IMR-90 (cell line): ENCODE results near the gene HSD17B14. TPM values are rescaled to one million over a fixed set of nuclear protein-coding genes. Genes with fewer than 3 reads are reported as not detected.

Experiments used
- ATAC-seq: fragments of 200-7000 bp; cut with Tn5 transposase; 2 replicates; pipeline ENCODE4 v1.9.1; 2020; ENCODE audit warnings: low read depth, mild to moderate bottlenecking, moderate library complexity
- BruUV-seq: library from RNA; stranded (reverse); fragments of 400-500 nt; replicated peaks from 2 replicates; lab custom pipeline; 2021; lab: Mats Ljungman, UMichigan
- CTCF ChIA-PET: fragments of 300-600 bp; formaldehyde crosslinking; extraction: SDS; loops from one replicate; lab custom pipeline; 2021; ENCODE audit warnings: antibody characterized with exemption; lab: Yijun Ruan, JAX
- POLR2A ChIA-PET: fragments of 300-600 bp; sonication (Branson Sonifier 250); formaldehyde crosslinking; loops from one replicate; lab custom pipeline; 2022; ENCODE audit warnings: antibody characterized with exemption; ENCODE audit not compliant: unreplicated experiment; lab: Charles Lee
- DNase-seq: peaks from one replicate; pipeline ENCODE4 v3.0.0; 2013
- H2AFZ ChIP-seq: replicated peaks from 2 replicates; pipeline ENCODE3; 2013; ENCODE audit warnings: low read length, mild to moderate bottlenecking; ENCODE audit not compliant: poor library complexity
- H2AK5ac ChIP-seq: 2 replicates; pipeline ENCODE4 v1.6.1; 2013; ENCODE audit warnings: low read depth, low read length, inconsistent platforms
- H2AK9ac ChIP-seq: replicated peaks from 2 replicates; pipeline ENCODE3; 2013; ENCODE audit warnings: mild to moderate bottlenecking, low read depth, low read length, moderate library complexity; ENCODE audit not compliant: poor library complexity
- H2BK120ac ChIP-seq: 2 replicates; pipeline ENCODE4 v1.6.1; 2013; ENCODE audit warnings: low read depth, low read length, inconsistent platforms
- H2BK15ac ChIP-seq: 3 replicates; pipeline ENCODE4 v1.6.1; 2013; ENCODE audit warnings: low read depth, low read length, inconsistent platforms
- H2BK20ac ChIP-seq: 2 replicates; pipeline ENCODE4 v1.6.1; 2013; ENCODE audit warnings: low read depth, mild to moderate bottlenecking, inconsistent platforms, low read length, moderate library complexity
- H2BK5ac ChIP-seq: 2 replicates; pipeline ENCODE4 v1.6.1; 2013; ENCODE audit warnings: mild to moderate bottlenecking, low read depth, low read length, inconsistent platforms; ENCODE audit not compliant: poor library complexity, severe bottlenecking
- H3K14ac ChIP-seq: replicated peaks from 2 replicates; pipeline ENCODE4 v1.6.1; 2013; ENCODE audit warnings: low read depth, low read length, inconsistent platforms
- H3K18ac ChIP-seq: 2 replicates; pipeline ENCODE4 v1.6.1; 2013; ENCODE audit warnings: low read depth, low read length, control low read depth
- H3K23ac ChIP-seq: 2 replicates; pipeline ENCODE4 v1.6.1; 2013; ENCODE audit warnings: low read depth, low read length, inconsistent platforms
- H3K27ac ChIP-seq: 2 replicates; pipeline ENCODE4 v1.5.1; 2013; ENCODE audit warnings: mild to moderate bottlenecking, control low read depth, low read length; ENCODE audit not compliant: insufficient read depth
- H3K27me3 ChIP-seq: 2 replicates; pipeline ENCODE4 v1.6.1; 2013; ENCODE audit warnings: low read length; ENCODE audit not compliant: control insufficient read depth, insufficient read depth
- H3K36me3 ChIP-seq: 2 replicates; pipeline ENCODE4 v1.6.1; 2013; ENCODE audit warnings: low read length, mixed read lengths; ENCODE audit not compliant: control insufficient read depth, insufficient read depth
- H3K4ac ChIP-seq: 2 replicates; pipeline ENCODE4 v1.6.1; 2013; ENCODE audit warnings: low read depth, low read length, inconsistent platforms
- H3K4me1 ChIP-seq: 2 replicates; pipeline ENCODE4 v1.6.1; 2013; ENCODE audit warnings: low read length, mixed read lengths; ENCODE audit not compliant: control insufficient read depth, insufficient read depth
- H3K4me2 ChIP-seq: 2 replicates; pipeline ENCODE4 v1.6.1; 2013; ENCODE audit warnings: low read depth, mild to moderate bottlenecking, control low read depth, low read length, moderate library complexity
- H3K4me3 ChIP-seq: 2 replicates; pipeline ENCODE4 v1.5.1; 2013; ENCODE audit warnings: low read depth, mild to moderate bottlenecking, control low read depth, low read length, moderate library complexity; ENCODE audit not compliant: insufficient read depth
- H3K56ac ChIP-seq: 2 replicates; pipeline ENCODE4 v1.6.1; 2013; ENCODE audit warnings: low read length, inconsistent platforms; ENCODE audit not compliant: insufficient read depth; ENCODE audit errors: extremely low read depth
- H3K79me1 ChIP-seq, 2 experiments: 2 replicates each; pipeline ENCODE4 v1.6.1; 2013; ENCODE audit warnings: low read length in 2 of 2, inconsistent platforms in 1 of 2, low read depth in 1 of 2
- H3K9ac ChIP-seq: 2 replicates; pipeline ENCODE4 v1.6.1; 2013; ENCODE audit warnings: low read depth, low read length, control low read depth
- H3K9me1 ChIP-seq: 2 replicates; pipeline ENCODE4 v1.6.1; 2013; ENCODE audit warnings: low read length, inconsistent platforms; ENCODE audit not compliant: insufficient read depth
- H3K9me3 ChIP-seq: 2 replicates; pipeline ENCODE4 v1.6.1; 2013; ENCODE audit warnings: low read length; ENCODE audit not compliant: control insufficient read depth, insufficient read depth
- H4K20me1 ChIP-seq: 2 replicates; pipeline ENCODE4 v1.6.1; 2013; ENCODE audit warnings: low read length, inconsistent platforms; ENCODE audit not compliant: insufficient read depth
- H4K5ac ChIP-seq: 2 replicates; pipeline ENCODE4 v1.6.1; 2013; ENCODE audit warnings: mild to moderate bottlenecking, low read depth, low read length, control low read depth
- H4K8ac ChIP-seq, 2 experiments: 2 replicates each; pipeline ENCODE4 v1.6.1; 2013; ENCODE audit warnings: low read depth in 2 of 2, low read length in 2 of 2, control low read depth in 1 of 2, inconsistent platforms in 1 of 2
- H4K91ac ChIP-seq: 2 replicates; pipeline ENCODE4 v1.6.1; 2013; ENCODE audit warnings: low read depth, low read length, inconsistent platforms; ENCODE audit not compliant: insufficient read depth
- BHLHE40 ChIP-seq: fragments of 150-350 bp; IDR thresholded peaks from 2 replicates; pipeline ENCODE4 v1.6.1; 2016; ENCODE audit warnings: mild to moderate bottlenecking, low read depth, low read length
- CHD1 ChIP-seq: IDR thresholded peaks from 2 replicates; pipeline ENCODE4 v1.6.1; 2012; ENCODE audit warnings: low read depth, low read length, improper control_type of control experiment
- FOS ChIP-seq: fragments of 150-350 bp; IDR thresholded peaks from 2 replicates; pipeline ENCODE4 v1.6.1; 2016; ENCODE audit warnings: low read depth, low read length
- MAZ ChIP-seq: IDR thresholded peaks from 2 replicates; pipeline ENCODE4 v1.6.1; 2012; ENCODE audit warnings: low read depth, mild to moderate bottlenecking, low read length, improper control_type of control experiment, moderate library complexity, borderline replicate concordance
- MXI1 ChIP-seq: IDR thresholded peaks from 2 replicates; pipeline ENCODE4 v1.6.1; 2012; ENCODE audit warnings: low read depth, mild to moderate bottlenecking, low read length, moderate library complexity, borderline replicate concordance
- NFE2L2 ChIP-seq: fragments of 150-350 bp; IDR thresholded peaks from 2 replicates; pipeline ENCODE4 v1.6.1; 2016; ENCODE audit warnings: low read depth, mild to moderate bottlenecking, low read length
- RCOR1 ChIP-seq: IDR thresholded peaks from 2 replicates; pipeline ENCODE4 v1.6.1; 2012; ENCODE audit warnings: mild to moderate bottlenecking, low read length, improper control_type of control experiment; ENCODE audit not compliant: insufficient replicate concordance
- RFX5 ChIP-seq: IDR thresholded peaks from 2 replicates; pipeline ENCODE4 v1.8.0; 2012; ENCODE audit warnings: low read depth, mild to moderate bottlenecking, low read length, moderate library complexity
- WGBS, 2 experiments: methylation state at CpG; one replicate each; pipeline versions ENCODE4 v1.1.5 to v1.1.7; 2013; ENCODE audit warnings: missing lambda C conversion rate in 2 of 2; ENCODE audit not compliant: insufficient read length in 1 of 2; ENCODE audit errors: extremely low coverage in 2 of 2; 5-methylcytosine and 5-hydroxymethylcytosine counted together
- dilution Hi-C: fragments of 300-500 bp; cut with HindIII; formaldehyde crosslinking; loops from one replicate; pipeline ENCODE4 v1.14.3; 2018; ENCODE audit warnings: low sequenced_read_pairs; ENCODE audit not compliant: unreplicated experiment
- in situ Hi-C: fragments of 300-500 bp; cut with MboI; formaldehyde crosslinking; loops from 3 replicates; pipeline ENCODE4 v1.14.3; 2019; ENCODE audit warnings: low sequenced_read_pairs, inconsistent platforms, mixed read lengths
- intact Hi-C: fragments of 100-400 bp; cut with micrococcal nuclease; formaldehyde crosslinking; loops from 2 replicates; pipeline ENCODE4 v1.10.0; 2022
- polyA plus RNA-seq, 3 experiments: library from polyadenylated mRNA; depleted of rRNA; stranded (reverse); fragments of >200 nt; gene quantifications; 2 replicates each; pipeline ENCODE4 v1.2.3, GENCODE V29; 2012; ENCODE audit warnings: low replicate concordance in 1 of 3
- total RNA-seq: library from RNA; depleted of rRNA; stranded (reverse); fragments of >200 nt; gene quantifications from 2 replicates; pipeline ENCODE4 v1.2.3, GENCODE V29; 2012
- TF ChIP-seq, protein P1 (sequence below): conservative IDR thresholded peaks from 2 replicates; pipeline ENCODE4 v1.5.1; 2012; ENCODE audit warnings: mild to moderate bottlenecking, low read depth, low read length, improper control_type of control experiment

HSD17B14 gene
- total and polyA plus RNA-seq, 2 of the 4 experiments (the other 2 are of a cell fraction), result 0.54 to 4.5 TPM

GRCh38 chr19:48830965-48831364 lies 5.3 kb downstream of the HSD17B14 start:
- Histone ChIP-seq H3K9ac (no peak overlapping the region), H3K9me1 (no peaks in the 10 kb centered on the region), H2BK20ac (no peak overlapping the region), H3K27ac (no peak overlapping the region), H4K91ac (no peak overlapping the region), H3K23ac (no peak overlapping the region), H3K9me3 (no peaks in the 10 kb centered on the region), H3K14ac (no peak overlapping the region), H2AK5ac (no peak overlapping the region), H2AK9ac (no peak overlapping the region), H2BK120ac (no peak overlapping the region), H3K4me2 (no peak overlapping the region), H3K4me3 (no peak overlapping the region), H3K79me1 (0 out of 4 replicates have a peak, but pooled peaks cover 0 to 3% of the 10 kb centered on the region in 2 experiments), H3K4me1 (peaks cover 2% of the 10 kb centered on the region), H3K36me3 (peaks cover 15% of the 10 kb centered on the region), H3K18ac (no peak overlapping the region), H3K27me3 (no peaks in the 10 kb centered on the region), H3K4ac (no peak overlapping the region), H4K20me1 (no peaks in the 10 kb centered on the region), H3K56ac (no peak overlapping the region), H2BK15ac (no peak overlapping the region), H4K5ac (no peak overlapping the region), H2AFZ (no peak overlapping the region), H4K8ac (no peak overlapping the region), H2BK5ac (no peak overlapping the region)
- no peak for DNase-seq
- BruUV-seq, result no TSS peak
- CTCF ChIA-PET, result interaction anchor here (1.2 kb wide), 1 partner anchor 43 kb away, joined by 3 read pairs; no protein-coding TSS in a partner anchor
- dilution Hi-C loops, result no loop called here
- POLR2A ChIA-PET, result no interaction called here
- in situ Hi-C loops, result loop anchor here (10.0 kb wide), 1 partner anchor 186 kb away; the partner anchor contains the start of gene CA11
- intact Hi-C loops, result no loop called here
- WGBS, 2 experiments, result 86% methylated on average over 1 of the region's 4 CpGs; no CpG with 5 or more reads in 1 of the 2 experiments
- no peak for ATAC-seq
- TF ChIP-seq CHD1, result no peak
- no peak for TF ChIP-seq FOS
- TF ChIP-seq BHLHE40, result no peak
- TF ChIP-seq MXI1, result no peak
- TF ChIP-seq NFE2L2, result no peak
- no peak for TF ChIP-seq RCOR1
- TF ChIP-seq, protein P1, sequence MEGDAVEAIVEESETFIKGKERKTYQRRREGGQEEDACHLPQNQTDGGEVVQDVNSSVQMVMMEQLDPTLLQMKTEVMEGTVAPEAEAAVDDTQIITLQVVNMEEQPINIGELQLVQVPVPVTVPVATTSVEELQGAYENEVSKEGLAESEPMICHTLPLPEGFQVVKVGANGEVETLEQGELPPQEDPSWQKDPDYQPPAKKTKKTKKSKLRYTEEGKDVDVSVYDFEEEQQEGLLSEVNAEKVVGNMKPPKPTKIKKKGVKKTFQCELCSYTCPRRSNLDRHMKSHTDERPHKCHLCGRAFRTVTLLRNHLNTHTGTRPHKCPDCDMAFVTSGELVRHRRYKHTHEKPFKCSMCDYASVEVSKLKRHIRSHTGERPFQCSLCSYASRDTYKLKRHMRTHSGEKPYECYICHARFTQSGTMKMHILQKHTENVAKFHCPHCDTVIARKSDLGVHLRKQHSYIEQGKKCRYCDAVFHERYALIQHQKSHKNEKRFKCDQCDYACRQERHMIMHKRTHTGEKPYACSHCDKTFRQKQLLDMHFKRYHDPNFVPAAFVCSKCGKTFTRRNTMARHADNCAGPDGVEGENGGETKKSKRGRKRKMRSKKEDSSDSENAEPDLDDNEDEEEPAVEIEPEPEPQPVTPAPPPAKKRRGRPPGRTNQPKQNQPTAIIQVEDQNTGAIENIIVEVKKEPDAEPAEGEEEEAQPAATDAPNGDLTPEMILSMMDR, result no peak
- TF ChIP-seq MAZ, result no peak
- TF ChIP-seq RFX5, result no peak
